ENCODE data around the gene UBE4B.
"Not testable (repeated sequence)": the region's sequence is repeated elsewhere in the genome, so short reads cannot be mapped to it uniquely, and the experiment has no call there.

Gene UBE4B

GRCh38 chr1:10213186-10213705 lies 180.5 kb downstream of the UBE4B start:
- no peak for DNase-seq

- DNase-seq = no peak
These were observed 183.5 kb downstream of the UBE4B start for GRCh38 chr1:10216090-10216749.

- no peak for DNase-seq
These were observed 185.1 kb downstream of the UBE4B start for GRCh38 chr1:10217748-10218441.

- DNase-seq = no peak
These were observed 187.4 kb downstream of the UBE4B start for GRCh38 chr1:10220200-10220599.

GRCh38 chr1:10220657-10221056 lies 187.9 kb downstream of the UBE4B start:
- not testable (repeated sequence) for DNase-seq

GRCh38 chr1:10225573-10225972 lies 192.8 kb downstream of the UBE4B start:
- no peak for DNase-seq

GRCh38 chr1:10228528-10228927 lies 195.8 kb downstream of the UBE4B start:
- DNase-seq = no peak

- no peak for DNase-seq
These were observed 197.1 kb downstream of the UBE4B start for GRCh38 chr1:10229903-10230302.
